DMS 273 (cell line): ENCODE data around the gene ZNF292.
"Not testable (repeated sequence)": the region's sequence is repeated elsewhere in the genome, so short reads cannot be mapped to it uniquely, and the experiment has no call there.

Experiments
- DNase-seq: peaks from one replicate; lab custom pipeline; 2025; ENCODE audit not compliant: unreplicated experiment; lab: John Stamatoyannopoulos, UW

Gene ZNF292

DNA sequence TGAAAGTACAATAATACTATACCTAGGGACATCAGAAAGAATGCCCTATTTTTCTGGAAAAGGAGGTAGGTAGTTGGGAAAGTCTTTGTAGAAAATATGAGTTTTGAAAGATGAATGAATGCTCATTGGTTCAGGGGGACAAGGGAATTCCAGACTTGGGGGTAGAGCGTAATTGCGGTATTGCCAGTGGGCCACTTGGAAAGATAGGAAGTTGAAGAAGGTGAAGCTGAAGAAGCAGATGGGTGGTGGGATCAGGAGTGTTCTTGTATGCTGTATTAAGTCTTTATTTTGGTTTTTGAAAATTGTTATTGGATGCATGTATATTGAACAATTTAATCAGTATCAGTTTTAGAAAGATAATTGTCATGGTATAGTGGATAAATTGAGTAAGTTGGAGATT, 109.1 kb downstream of the ZNF292 start:
- no peak for DNase-seq

DNA sequence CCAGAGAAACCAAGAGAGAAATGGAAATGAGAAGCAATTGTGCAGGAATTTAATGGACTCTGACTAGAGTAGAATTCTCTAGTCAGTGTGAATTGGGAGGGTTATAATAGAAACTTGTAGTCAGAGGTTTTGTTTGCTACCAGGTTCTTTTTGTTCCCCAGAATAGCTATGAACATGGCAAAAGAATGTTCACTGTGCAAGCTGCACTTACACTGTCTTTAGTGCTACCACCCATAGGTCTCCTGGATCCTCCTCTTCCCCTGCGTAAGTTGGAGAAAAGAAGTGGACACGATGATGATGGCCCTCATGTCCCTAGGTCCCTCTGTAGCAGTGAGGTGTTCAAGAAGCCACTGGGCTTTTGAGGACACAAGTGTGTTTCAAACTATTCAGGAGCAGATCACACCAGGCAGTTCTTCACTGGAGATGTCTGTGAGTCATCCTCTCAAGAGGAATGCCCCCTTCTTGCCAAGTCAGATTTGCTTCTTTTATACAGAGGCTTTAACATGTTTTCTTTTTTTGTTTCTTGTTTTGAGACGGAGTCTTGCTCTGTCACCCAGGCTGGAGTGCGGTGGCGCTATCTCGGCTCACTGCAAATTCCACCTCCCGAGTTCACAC, 119.4 kb downstream of the ZNF292 start:
- DNase-seq, result no peak

DNA sequence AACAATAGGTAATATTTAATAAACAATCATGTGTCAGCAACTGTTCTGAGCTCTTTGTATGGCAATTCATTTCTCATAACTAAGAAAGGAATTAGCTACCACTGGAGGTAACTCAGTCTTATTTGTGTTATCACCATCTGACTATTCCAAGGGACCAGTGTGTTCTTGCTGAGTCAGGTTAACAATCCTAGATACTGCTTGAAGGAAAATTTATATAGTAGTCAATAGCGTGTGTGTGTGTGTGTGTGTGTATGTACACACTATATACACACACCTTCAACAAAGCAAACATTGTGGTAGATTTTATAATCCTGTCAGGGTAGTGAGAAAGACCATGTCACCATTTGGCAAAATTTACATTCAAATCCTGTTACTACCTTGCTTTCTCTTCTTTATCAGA, 121.3 kb downstream of the ZNF292 start:
- no peak for DNase-seq

DNA sequence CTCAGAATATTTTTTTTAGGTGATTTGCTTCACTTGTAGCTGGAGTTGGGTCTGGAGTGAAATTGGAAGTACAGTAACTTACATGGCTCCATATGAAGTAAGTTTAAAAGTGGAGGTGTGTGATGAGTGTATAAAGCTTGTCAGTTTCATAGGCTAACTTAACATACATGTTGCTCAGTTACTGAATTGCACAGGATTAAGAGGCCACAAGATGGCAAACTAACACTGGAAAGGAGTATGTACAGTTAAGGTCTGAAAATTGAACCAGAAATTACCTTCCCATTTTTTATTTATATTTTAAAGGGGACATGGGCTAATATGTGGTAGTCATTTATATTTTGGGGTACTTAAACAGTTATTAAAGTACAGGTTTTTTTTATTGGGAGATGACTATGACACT, 121.8 kb downstream of the ZNF292 start:
- peak; percentile 56 for DNase-seq

DNA sequence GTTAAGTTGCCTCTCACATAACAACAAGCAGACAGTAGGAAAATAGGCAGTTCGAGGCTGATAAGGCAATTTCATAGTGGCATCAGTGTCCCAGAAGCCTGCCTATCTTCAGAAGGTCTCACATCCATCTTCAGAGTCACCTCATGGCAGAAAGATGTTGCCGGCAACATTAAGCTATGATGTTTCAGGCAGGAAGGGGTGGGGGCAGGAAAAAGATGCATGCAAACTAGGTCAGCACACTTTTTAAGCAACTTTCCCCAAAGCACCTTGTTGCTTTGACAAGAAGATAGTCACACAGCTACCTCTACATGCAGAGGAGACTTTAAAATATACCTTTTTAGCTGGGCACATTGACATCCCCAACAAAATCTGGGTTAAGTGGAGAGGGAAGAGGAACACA, 123.8 kb downstream of the ZNF292 start:
- DNase-seq, result no peak

DNA sequence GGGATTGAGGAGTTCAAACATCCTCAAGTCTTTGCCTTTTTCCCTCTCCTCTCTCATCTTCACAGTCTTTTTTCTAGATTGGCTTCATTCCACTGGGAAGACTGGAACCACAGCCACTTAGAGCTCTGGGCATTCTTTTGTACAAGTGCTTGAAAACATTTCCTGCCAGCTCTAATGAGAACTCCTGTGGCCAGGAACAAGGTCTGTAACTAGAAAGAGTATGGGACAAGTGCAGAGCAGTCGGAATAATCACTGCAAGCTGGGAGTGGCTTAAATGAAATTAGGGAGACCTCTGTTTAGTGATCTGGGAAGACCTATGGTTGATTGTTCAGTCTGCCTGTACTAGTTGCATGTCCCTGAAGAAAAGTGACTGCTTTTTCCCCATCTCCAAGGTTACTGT, 126.1 kb downstream of the ZNF292 start:
- no peak for DNase-seq

DNA sequence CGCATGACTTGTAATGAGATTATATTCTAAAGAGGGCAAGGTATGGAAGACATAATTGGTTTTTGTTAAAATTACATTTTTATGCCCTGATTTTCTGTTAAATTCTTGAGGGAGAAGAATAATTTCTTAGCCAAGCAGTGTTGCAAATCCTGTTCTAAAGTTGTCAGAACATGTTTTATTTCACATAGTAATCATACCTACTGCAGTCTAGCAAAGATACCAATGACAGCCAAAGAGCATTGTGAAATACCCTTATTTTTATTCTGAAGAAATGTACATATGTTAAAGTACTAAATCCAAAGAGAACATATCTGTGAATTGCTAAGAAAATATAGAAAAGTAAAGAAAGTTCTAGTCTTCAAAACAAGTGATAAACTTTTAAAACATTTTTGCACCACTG, 127.4 kb downstream of the ZNF292 start:
- no peak for DNase-seq

DNA sequence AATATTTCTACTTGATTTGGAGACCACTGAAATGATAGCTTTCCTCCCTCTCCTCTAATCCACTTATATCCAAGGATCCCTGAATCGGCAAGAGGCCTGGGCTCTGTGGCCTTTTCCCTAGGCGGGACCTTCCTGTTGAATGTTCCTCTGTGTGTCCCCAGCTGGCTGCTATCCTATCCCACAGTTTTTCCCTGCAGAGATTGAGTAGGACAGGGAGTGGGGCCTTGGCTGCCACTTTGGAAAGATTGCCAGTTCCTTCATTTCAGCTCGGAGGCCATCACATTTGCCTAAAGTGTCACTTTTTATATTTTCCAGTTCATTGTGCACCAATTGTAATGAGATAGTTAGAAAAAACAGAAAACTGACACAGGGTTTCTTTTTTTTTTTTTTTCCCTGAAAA, 128.1 kb downstream of the ZNF292 start:
- no peak for DNase-seq

DNA sequence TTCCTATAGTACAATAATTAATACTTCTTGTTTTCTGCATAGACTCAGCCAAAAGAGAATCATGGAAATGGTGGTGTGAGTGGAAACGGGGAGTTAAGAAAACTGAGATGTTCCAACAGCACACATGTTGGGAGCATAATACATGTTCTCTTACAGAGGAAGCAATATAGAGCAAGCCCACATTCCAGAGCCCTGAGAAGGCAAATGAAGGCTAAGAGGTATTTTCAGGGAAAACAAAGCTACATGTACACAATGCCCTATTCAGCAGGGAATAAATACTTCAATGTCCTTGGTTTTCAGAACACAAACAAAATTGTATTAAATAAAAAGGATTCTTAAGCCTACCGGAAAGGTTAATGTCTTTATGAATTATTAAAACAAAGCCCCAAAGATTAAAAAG, 131.9 kb downstream of the ZNF292 start:
- DNase-seq, result no peak

DNA sequence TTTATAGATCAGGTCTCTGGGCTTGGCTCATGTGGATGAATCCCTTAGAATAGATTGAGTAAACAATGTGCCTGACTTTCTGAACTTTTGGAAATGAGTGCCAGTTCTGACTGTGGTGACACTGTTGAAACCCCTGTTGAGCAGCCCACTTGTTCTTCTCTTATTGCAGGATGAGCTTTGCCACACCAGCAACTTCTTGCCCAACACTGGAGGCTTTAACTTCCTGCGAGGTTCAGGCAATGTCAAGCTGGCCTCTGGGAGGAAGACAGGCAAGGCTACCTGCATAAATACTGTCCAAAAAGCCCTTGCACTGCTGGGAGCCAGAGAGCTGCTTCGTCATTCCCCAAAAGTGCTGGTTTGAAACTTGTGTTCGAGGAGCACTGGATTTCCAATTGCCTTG, 134.2 kb downstream of the ZNF292 start:
- no peak for DNase-seq

DNA sequence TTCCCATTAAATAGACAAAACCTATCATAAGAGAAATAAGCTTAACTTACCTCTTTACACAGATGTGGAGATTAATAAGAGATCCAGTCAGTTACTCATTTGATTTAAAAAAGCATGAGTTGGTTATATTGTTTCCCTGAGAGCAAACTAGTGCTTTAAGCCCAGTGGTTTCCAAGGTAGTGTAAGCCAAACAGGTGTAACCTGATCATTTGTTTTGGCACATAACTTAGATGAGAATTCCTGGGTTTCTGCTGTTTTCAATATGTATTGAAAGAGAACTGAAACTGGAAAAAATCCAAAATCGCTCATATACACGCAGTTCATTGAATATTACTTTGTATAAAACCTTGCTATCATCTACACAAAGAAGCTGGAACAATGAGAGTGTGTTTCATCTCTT, 136.5 kb downstream of the ZNF292 start:
- DNase-seq, result no peak

DNA sequence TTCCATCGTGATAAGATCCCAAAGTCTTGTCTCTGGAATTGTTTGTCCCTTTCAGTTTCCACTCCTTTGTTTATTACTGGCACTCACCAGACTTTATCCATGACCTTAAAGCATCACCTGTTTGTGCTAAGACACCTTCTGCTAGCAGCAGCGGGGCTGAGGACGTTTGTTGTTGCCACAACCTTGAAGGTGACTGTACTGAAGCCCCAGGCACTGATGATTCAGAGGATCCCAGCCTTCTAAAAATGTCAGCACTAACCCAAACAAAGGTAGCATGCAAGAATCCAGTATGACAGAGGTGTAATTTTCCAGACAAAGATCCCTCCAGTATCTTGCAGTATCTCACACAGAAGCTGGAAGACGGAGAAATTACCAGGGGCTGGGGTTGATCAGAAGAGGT, 138.2 kb downstream of the ZNF292 start:
- no peak for DNase-seq

DNA sequence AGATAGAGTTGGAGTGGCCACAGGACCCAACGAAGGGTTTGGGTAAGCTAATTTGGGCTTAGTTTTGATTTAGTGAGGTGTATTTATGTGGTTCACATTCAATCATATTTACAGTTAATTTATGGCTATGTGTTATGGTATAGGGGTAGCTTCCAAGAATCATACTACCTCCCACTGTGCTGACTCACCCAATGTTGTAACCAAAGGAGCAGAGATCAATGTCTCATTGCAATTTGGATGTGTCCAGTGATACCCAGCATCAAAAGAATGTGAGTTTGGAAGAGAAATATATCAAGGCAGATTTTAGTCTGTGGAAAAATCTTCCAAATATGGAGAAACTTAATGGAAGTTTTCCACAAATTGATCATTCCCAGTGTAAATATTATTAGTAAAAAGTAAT, 141.8 kb downstream of the ZNF292 start:
- DNase-seq, result no peak

DNA sequence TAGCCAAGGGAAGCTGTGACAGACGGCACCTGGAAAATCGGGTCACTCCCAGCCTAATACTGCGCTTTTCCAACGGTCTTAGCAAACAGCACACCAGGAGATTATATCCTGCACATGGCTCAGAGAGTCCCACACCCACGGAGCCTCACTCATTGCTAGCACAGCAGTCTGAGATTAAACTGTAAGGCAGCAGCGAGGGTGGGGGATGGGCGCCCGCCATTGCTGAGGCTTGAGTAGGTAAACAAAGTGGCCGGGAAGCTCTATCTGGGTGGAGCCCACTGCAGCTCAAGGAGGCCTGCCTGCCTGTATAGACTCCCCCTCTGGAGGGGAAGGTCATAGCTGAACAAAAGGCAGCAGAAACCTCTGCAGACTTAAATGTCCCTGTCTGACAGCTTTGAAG, 145.9 kb downstream of the ZNF292 start:
- not testable (repeated sequence) for DNase-seq

DNA sequence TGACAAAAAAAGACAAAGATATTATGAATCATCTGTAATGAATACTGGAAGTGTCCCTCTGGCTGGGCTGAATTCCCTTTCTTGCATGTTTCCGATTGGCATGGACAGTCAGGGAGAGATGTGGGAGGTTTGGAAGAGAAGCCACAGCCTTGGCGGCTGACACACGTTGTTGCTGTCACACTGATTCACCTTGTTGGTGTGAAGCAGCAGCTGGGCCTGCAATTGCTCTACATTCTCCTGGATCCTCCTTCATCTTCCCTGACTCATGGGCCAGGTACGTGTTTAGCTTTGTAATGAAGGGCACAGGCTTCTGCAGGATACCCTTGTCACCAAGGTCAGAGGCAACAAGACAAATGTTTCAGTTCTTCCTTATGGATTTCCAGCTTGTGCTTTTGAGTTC, 153.6 kb downstream of the ZNF292 start:
- DNase-seq, result no peak

DNA sequence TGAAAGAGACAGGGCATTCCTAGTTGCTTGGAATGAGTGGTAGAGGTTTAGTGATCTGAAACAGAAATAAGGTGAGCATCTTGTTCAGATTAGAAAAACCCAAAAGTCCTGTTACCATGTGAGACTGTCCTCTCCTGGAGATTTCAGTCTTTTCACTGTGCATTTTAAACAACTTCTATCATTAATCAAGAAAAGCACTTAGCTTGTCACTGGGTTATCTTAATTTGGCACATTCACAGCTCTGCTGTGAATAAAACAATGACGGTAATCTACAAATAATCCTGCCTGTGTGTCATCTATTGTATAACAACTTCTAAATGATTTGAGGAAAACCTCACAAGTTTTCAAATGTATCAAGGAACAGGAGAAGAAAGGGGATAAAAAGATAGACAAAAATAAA, 157.5 kb downstream of the ZNF292 start:
- DNase-seq, result no peak
